Epithelial cell of esophagus (primary cell): ENCODE data around the gene RBAK.
"Not testable (repeated sequence)": the region's sequence is repeated elsewhere in the genome, so short reads cannot be mapped to it uniquely, and the experiment has no call there.

Experiments
- DNase-seq: peaks from one replicate; pipeline ENCODE4 v3.0.0; 2010; ENCODE audit warnings: low read depth
- H3K4me3 ChIP-seq: 2 replicates; pipeline ENCODE4 v1.5.1; 2011; ENCODE audit warnings: mild to moderate bottlenecking, low read length, control low read depth
- TF ChIP-seq, protein P1 (sequence below): IDR thresholded peaks from 2 replicates; pipeline ENCODE4 v1.5.1; 2011; ENCODE audit warnings: low read depth, mild to moderate bottlenecking, low read length, control low read depth, inconsistent platforms; ENCODE audit not compliant: insufficient read depth; ENCODE audit errors: missing control alignments

Gene RBAK

DNA sequence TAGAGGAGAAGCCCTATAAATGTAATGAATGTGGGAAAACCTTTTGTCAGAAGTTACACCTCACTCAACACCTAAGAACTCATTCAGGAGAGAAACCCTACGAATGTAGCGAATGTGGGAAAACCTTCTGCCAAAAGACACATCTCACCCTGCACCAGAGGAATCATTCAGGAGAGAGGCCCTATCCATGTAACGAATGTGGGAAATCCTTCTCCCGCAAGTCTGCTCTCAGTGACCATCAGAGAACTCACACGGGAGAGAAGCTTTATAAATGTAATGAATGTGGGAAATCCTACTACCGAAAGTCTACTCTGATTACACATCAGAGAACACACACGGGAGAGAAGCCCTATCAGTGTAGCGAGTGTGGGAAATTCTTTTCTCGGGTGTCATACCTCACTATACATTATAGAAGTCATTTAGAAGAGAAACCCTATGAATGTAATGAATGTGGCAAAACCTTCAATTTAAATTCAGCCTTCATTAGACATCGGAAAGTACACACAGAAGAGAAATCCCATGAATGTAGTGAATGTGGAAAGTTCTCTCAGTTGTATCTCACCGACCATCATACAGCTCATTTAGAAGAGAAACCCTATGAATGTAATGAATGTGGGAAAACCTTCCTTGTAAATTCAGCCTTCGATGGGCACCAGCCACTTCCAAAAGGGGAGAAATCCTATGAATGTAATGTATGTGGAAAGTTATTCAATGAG, 18.9 kb downstream of the RBAK start:
- TF ChIP-seq, protein P1, sequence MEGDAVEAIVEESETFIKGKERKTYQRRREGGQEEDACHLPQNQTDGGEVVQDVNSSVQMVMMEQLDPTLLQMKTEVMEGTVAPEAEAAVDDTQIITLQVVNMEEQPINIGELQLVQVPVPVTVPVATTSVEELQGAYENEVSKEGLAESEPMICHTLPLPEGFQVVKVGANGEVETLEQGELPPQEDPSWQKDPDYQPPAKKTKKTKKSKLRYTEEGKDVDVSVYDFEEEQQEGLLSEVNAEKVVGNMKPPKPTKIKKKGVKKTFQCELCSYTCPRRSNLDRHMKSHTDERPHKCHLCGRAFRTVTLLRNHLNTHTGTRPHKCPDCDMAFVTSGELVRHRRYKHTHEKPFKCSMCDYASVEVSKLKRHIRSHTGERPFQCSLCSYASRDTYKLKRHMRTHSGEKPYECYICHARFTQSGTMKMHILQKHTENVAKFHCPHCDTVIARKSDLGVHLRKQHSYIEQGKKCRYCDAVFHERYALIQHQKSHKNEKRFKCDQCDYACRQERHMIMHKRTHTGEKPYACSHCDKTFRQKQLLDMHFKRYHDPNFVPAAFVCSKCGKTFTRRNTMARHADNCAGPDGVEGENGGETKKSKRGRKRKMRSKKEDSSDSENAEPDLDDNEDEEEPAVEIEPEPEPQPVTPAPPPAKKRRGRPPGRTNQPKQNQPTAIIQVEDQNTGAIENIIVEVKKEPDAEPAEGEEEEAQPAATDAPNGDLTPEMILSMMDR = no peak
- no peak overlapping the region for H3K4me3 ChIP-seq

DNA sequence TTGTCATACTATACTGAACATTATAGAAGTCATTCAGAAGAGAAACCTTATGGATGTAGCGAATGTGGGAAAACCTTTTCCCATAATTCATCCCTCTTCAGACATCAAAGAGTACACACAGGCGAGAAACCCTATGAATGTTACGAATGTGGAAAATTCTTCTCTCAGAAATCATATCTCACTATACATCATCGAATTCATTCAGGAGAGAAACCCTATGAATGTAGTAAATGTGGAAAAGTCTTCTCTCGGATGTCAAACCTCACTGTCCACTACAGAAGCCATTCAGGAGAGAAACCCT, 19.4 kb downstream of the RBAK start:
- no peak overlapping the region for H3K4me3 ChIP-seq
- DNase-seq = no peak
- TF ChIP-seq, protein P1 = no peak

More for the DNA sequence above, 18.9 kb downstream of the RBAK start:
- DNase-seq = no peak

DNA sequence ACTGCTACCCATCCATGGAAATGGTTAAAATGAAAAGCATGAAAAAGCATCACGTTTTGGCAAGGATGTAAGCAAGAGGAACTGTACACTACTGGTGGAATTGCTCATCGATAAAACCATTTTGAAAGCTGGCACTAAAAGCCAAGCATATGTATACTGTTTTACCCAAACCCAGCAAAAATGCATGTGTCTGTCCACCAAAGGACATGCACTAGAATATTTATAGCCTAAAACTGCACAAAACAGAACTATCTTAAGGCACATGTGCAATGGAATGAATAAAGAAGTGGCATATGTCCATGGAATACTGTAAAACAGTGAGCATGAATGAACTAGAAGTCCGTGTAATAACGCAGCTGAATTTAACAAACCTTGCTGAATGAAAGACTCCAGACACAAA, 22.9 kb downstream of the RBAK start:
- TF ChIP-seq, protein P1 = no peak

DNA sequence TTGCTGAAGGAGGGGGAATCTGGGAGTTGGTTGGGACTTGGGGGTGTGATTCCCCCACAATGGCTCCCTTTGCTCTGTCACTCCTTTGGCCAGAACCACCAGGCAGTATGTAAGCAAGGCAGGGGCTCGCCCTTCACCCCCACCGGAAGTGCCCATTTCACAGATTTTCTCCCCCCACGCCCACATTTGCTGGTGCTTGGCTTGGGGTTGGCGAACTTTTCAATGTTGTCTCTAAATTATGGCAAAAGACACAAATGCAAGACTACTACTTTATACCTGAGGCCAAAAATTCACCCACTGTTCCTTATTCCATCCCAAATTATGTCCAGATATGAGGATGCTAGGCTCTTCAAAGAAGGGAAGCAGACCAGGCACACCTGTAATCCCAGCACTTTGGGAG, 24.5 kb downstream of the RBAK start:
- TF ChIP-seq, protein P1 = no peak
- DNase-seq = no peak
- no peak overlapping the region for H3K4me3 ChIP-seq

More for the DNA sequence above, 22.9 kb downstream of the RBAK start:
- H3K4me3 ChIP-seq = no peak overlapping the region
- DNase-seq = no peak

DNA sequence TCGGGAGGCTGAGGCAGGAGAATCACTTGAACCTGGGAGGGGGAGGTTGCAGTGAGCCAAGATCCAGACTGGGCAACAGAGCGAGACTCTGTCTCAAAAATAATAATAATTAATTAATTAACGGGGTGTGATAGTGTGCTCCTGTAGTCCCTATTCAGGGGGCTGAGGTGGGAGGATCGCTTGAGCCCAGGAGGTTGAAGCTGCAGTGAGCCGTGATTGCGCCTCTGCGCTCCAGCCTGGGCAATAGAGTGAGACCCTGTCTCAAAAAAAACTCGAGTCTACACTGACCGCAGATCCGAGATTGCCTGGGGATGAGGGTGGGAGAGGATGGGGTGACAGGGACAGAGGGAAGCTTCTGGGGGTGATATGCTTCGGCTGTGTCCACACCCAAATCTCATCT, 29.5 kb downstream of the RBAK start:
- not testable (repeated sequence) for H3K4me3 ChIP-seq, DNase-seq

DNA sequence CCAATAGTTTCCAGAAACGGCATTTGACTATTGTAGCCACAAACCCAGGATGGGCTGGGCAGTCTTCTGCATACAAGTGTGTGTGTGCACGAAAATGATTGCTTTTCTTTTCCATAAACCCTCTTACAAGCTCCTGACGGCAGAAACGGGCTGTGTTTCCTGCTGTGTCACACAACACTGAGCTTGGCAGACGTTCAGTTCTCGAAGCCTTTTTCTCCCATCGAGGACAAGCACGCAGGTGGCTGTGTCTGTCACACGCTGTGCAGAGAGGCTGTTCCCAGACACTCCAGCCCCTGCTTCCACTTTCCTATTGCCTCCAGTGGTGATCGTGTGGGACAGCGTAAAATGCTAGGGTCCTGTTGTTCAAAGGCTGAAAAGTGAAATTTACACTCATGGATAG, 32.1 kb downstream of the RBAK start:
- TF ChIP-seq, protein P1 = no peak
- DNase-seq = no peak
- H3K4me3 ChIP-seq = no peak overlapping the region

DNA sequence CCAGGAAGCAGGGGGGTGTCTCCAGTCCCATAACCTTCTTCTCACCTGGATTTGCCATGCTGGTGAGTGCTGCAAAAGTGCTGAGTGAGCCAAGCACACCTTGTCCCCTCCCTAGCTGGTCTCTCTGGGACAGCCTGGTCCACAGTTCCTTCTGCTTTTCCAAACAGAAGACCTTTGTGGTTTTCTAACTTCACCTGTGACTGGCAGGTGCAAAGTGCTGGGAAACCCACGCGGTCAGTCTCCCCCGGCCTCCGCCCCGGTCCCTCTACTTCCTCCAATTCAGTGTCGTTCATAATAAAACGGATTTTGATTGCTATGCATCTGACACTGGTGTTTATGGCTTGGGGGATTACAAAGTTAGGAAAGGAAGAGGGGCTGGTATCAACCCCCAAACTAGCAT, 37.1 kb downstream of the RBAK start:
- no peak overlapping the region for H3K4me3 ChIP-seq
- TF ChIP-seq, protein P1 = no peak
- DNase-seq = no peak
